A673 (cell line): ENCODE measurements around the gene ACSF3.

Experiments
- EZH2 ChIP-seq: fragments of 200-600 bp; sonication (generic); IDR thresholded peaks from 2 replicates; pipeline ENCODE4 v1.6.1; 2017; ENCODE audit warnings: borderline replicate concordance, low read depth, mild to moderate bottlenecking, mixed read lengths, antibody characterized with exemption, low read length; ENCODE audit not compliant: poor library complexity, severe bottlenecking
- TF ChIP-seq, protein P1 (sequence below): fragments of 300-800, 200-600 bp; sonication (generic); conservative IDR thresholded peaks from 2 replicates; pipeline ENCODE4 v1.5.1; 2017; ENCODE audit warnings: low read depth, mild to moderate bottlenecking, antibody characterized with exemption, low read length, moderate library complexity, mixed read lengths

DNA sequence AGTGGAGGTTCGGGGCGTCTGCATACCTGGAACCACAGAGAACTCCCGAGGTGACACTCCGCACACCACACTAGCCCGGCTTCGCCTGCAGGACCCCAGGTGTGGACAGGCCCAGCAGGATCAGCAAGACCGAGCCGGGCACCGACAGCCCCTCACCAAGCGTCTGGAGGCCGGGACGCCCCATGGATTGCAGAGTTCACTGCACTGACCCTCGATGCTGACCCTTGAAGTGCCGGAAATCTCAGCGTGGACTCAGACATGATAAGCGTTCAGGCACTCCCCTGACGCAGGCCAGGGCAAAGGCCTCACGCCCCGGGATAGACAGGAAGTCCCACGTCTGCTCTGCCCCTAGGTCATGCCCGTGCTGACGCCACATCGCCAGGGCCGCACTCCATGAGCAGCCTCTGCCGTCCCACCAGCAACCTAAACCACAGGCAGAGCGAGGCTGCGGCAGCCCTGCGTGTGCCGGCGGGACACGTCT is 26.0 kb downstream of the ACSF3 start:
- TF ChIP-seq EZH2 = no peak
- TF ChIP-seq, protein P1, sequence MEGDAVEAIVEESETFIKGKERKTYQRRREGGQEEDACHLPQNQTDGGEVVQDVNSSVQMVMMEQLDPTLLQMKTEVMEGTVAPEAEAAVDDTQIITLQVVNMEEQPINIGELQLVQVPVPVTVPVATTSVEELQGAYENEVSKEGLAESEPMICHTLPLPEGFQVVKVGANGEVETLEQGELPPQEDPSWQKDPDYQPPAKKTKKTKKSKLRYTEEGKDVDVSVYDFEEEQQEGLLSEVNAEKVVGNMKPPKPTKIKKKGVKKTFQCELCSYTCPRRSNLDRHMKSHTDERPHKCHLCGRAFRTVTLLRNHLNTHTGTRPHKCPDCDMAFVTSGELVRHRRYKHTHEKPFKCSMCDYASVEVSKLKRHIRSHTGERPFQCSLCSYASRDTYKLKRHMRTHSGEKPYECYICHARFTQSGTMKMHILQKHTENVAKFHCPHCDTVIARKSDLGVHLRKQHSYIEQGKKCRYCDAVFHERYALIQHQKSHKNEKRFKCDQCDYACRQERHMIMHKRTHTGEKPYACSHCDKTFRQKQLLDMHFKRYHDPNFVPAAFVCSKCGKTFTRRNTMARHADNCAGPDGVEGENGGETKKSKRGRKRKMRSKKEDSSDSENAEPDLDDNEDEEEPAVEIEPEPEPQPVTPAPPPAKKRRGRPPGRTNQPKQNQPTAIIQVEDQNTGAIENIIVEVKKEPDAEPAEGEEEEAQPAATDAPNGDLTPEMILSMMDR = no peak
